Stimulated activated CD8-positive, alpha-beta memory T cell treated with anti-CD3 and anti-CD28 coated beads, Interleukin-12 subunit alpha, Interleukin-12 subunit beta, amount 100 ng/mL, for 4 hours (primary cell): Measurements from ENCODE around the gene PROX1.

Experiments used
- DNase-seq: peaks from one replicate; pipeline ENCODE4 v3.0.0-alpha.2; 2020; ENCODE audit warnings: low read depth

PROX1 gene

DNA sequence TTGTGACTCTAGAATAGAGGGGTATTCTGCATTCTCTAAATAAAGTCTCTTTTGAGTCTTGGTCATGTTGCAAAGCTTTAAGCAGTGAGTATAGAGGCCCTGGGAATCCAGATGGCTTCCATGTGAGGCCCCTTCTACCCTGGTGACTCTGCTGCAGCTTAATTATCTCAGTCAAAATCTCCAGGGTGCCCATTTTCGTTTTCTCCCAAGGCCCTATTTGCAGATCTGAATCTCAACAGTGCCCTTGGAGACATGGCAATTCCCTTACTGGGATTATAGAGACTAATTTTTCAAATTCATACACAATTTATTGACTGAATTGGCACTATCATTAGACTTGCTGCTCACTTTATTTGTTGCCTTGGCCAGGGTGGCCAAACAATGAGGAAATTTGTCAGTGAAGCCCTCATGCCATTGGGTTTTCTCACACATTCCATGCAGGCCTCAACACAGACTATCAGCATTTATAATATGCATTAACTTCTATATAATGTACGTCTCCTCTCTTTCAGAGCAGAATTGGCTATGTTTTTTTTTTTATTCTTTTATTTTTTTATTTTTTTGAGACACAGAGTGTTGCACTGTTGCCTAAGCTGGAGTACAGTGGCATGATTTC, 35.1 kb downstream of the PROX1 start:
- DNase-seq = no peak

DNA sequence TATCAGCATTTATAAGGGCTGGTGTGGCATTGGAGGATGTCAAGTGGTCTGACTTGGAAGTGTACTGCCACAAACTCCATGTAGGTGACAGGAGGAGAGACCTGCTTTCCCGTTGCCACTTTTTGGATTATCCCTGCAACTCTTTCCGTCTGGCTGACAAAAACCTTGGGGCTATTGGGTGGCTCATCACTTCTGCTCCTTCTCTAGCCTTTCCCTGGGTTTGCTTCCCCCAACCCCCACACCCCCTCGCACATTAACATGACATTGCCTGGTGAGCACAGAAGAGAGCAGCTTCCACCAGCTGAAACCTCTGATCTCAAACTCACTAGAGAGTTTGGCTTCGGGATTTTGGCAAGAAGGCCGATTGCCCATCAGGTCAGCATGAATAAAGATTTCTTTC, 39.2 kb downstream of the PROX1 start:
- DNase-seq = no peak

DNA sequence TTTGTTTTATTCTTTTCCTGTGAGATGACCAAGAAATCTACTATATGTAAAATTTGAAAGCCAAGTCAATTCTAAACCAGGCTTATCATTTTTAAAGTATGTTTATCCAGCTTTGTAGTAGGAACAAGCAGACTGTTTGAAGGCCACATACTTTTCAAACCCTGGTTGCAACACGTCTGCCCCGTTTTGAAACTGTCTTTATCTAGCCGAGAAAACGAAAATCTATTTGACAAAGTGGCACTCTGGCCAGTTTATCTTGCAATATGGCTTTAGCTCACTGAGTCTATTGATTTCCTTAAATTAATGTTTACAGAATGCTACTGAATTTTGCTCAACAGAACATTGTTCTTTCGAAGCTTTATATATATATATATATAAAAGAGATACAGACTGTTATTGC, 39.7 kb downstream of the PROX1 start:
- no peak for DNase-seq

DNA sequence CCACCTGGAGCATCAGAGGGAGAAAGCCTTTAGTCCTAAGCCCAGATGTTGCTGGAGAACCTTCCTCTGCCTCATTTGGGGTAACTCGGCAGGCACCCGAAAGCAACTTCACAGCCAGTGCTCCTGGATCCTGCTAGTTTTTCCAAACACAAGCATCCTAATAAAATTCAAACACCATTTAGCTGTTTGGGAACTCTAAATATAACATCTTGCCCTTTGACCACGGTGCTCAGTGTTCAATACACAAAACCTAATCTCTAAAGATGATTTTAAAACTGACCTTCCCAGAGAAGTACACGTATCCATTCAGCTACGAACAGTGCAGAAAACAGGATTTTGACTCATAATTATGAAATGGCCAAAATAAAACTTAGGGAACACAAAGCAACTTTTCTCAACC, 40.3 kb downstream of the PROX1 start:
- no peak for DNase-seq

DNA sequence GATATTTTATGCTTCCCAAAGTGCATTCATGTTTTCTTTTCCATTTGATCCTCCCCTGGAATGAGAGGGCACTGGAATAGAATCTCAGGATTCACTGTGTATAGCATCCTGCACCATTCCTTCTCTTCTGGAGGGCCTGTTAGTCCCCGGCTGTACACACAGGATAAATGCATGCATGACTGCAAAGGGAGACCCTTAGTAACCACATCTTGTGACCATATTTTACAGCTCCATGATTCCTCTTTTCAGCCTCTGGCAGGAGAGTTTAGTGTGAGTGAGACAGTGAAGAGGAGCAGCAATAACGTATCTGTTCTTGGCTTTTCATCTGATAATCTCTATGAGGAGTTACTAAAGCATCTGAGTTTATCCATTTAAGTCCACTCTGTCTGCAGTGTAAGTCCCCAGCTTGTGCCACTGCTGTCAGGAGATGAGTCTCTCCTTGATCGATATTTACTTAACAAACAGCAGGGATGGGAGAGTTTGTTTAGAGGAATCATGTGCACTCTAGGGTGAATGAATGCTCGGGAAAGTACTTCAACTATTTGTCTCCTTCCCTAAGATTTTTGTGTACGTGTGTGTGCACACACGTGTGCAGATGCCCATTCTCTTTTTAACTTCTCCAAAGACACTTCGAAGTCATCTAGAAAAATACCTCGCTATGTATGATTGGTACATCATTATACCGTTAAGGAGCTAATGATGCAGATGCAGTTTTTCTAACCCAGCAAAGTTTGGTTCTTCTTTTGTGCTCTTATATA, 41.1 kb downstream of the PROX1 start:
- DNase-seq = no peak

DNA sequence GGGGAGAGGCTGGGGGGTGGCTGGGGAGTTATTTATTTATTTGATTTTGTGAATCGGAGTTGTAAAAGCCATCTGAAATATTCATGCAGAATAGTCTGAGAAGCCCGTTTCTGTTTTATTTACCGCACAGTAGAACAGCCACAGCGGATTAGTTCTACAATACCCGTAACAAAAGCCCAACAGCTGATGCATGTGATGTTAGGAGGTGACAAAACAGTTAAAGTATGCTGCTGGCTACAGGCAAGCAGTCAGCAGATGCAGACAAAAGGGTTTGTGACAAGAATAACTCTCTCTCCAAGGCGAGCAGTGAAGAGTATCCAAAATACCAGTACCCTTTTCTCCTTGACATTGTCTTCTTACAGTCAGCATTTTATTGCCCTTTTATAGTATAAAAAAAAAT, 42.0 kb downstream of the PROX1 start:
- no peak for DNase-seq

DNA sequence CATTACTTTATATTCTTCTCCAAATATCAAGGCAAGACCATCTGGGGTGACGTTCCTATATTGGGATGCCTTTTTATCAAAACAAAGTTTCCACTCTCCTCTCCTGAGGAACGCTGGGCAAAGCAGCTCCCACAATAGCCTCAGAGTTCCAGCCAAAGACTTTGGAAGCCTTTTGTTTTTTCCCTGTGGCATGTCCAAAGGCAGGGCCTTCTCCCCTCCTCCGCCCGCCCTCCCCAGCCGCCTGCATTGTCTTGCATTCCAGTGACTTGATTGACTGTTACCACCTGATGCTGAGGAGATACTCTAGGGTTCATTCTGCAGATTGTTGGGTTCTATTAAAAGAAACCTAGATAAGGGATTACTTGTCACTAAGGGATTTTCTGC, 43.5 kb downstream of the PROX1 start:
- DNase-seq = no peak

DNA sequence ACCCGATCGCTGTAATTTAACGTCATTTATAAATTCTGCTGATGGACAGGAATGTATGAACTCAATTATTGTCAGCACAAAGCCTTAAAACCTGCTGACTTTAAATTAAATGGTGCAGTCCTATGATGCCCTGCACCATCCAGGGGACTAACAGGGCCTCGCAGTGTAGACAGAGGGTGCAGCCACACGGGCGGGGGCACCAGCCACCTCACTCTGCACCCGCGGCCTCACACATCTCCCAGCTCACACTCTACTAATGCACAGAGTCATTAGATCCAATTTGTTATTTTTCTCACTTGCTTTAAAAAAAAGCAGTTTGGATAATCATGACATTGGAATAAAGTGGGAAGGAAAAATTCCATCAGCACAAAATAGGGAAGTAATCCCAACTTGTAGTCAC, 49.7 kb downstream of the PROX1 start:
- no peak for DNase-seq

DNA sequence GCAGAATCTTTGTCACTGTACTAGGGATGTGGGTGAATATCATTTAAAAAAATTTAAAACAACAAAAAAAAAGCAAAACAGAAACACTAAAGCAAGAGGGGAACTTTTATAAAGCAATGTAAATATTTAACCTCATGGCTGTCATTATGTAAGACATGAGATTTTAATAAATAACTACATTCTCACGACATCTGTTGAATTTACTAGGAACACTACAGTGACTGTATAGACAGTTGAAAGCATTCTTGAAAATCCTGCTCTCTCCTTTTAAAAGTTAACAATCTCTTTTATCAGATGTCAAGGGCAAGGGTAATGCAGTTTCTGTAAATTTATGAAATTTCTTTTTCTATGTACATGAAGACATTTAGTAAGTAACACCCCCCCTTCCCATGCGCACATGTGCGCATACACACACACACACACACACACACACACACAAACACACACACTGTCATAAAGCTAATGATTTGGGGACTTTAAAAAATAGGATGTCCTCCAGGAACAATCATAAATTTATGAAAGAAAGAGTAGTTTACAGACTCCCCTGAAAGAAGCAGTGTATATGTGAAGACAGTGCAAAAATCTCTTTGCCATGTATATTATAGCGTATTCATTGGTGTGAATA, 51.7 kb downstream of the PROX1 start:
- DNase-seq = no peak

DNA sequence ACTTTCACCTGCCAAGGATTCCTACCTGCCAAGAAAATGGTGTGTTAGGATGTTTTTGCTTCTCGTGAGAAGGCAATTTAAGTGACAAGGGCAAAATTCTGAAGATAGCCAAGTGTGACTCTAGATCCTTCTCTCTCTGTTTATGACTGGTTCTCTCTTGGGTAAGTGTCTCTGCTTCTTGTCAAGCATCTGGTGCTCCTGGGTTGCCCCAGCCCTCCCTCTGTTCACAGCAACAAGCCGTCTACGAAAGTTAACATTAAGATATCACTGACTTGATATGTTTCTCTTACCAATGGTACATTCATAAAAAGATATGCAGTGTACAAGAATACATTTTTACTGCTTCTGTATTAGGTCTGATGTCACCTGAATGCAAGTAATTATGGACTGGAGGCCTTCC, 55.4 kb downstream of the PROX1 start:
- DNase-seq = no peak

DNA sequence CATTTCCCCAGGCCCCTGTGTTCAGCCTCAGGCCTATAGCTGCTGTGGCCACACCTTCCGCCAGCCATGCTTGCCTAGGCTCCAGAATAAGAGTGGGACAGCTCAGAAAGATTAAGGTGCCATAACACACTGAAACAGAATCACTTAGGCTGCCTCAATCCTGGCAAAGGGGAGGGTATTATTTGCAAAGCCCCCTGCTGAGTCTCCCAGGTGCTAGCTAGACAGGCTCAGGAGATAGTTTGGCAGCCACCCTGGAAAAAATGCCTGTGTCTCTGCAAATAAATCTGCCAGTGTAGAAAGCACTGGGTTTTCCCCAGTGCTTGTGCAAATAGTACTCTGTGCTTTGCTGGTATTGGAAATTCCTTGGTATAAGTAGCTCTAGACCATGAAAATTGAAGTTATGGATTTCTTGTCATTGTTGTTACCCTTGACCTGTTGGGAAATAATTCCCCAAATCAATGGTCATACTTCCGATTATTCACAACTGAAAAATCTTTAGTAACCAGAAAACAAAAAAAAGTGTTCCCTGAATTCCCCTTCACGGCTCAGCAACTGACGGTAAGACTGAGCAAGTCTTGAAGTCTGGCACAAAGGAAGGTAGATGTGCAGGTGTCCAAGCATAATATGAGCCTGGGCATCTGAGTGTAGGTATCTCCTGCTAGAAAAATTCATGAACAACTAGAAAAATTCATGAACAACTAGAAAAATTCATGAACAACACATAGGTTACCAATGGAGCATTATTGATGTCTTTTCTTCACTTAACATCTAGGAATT, 56.9 kb downstream of the PROX1 start:
- DNase-seq = no peak

DNA sequence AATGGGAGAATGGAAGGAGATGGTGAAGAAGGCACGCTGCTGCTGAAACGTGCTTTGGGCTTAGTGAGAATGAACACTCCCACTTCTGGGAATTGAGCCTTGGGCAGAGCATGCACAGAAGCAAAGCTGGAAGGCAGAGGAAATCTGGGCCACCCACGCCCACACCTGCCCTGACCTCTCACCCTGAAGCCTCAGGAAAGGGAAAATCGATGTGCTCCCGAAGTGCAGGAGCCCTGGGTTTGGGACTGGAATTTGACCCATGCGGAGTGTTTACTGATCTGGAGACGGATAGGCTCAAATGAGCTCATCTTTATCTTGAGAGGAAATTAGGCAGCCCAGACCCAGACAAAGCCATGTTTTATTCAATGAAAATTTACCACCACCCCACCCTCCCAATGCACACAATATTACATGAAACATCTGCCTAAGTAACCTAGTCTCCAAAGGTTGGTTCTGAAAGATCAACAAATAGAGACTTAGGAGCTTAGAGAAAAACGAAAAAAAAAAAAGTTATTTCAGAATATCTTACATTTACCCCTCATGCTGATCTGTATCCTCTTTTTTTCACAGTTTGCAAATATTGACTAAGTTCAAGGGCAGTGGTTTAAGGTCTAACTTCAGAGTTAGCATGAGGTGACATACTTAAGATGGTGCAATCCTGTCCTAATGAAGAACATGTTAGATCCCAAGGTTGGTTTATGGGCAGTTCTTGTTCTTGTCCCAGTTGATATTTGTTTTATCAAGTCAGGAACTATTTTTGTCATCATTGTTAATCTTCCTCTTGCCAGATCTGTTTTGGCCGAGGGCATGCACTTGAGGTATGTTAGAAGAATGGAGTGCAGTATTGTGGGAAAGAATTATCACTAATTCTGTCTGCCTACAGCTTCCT, 63.0 kb downstream of the PROX1 start:
- no peak for DNase-seq

DNA sequence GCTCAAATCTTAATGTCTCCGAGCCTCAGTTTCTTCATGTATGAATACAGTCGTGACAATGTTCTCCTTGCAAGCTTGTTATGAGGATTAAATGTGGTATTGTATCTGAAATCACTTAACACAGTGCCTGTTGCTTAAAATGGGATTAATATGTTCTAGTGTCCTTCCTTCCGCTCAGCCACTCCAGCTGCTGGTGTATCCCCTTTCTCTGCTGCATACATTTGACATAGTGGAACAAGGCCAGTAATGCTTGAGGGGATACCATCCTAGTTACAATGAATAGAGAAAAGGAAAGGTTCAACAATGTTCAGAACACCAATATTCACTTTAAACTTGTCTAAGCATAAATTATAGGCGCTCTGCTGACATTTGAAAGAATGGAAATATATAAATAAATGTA, 64.0 kb downstream of the PROX1 start:
- no peak for DNase-seq

DNA sequence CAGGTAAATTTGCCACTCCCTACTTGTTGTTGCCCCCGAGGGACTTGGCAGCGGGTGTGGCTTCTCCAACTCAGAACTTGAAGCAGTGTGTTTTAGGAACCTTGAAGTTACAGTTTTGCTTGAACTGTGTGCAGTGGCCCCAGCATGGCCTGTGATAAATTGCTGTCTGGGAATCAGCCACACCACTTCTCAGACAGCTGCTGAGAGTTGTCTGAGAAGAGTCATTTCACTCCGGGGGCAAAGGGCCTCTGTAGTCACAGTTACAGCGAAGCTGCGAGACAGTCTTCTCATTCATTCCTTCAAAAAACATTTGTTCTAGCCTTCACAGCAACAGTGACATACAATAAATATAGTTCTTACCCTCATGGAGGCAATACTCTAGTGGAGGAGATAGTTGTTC, 70.3 kb downstream of the PROX1 start:
- no peak for DNase-seq

DNA sequence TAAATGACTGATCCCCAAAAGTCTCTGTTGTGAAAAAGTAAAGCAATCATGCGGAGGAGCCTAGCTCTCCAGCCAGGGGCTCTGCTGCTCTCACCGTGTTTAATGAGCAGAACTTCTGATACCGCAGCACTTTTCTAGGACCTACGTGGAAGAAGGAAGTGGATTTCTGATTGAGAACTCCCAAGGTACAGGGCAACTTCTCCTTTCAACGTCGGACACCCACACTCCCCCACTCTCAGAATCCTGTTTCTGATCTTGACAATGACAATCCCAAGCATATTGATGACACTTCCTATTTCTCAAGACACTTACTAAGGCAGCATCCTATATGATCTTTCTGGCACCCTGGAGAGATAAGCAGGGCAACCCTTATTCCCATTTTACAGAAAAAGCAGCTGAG, 78.4 kb downstream of the PROX1 start:
- no peak for DNase-seq

DNA sequence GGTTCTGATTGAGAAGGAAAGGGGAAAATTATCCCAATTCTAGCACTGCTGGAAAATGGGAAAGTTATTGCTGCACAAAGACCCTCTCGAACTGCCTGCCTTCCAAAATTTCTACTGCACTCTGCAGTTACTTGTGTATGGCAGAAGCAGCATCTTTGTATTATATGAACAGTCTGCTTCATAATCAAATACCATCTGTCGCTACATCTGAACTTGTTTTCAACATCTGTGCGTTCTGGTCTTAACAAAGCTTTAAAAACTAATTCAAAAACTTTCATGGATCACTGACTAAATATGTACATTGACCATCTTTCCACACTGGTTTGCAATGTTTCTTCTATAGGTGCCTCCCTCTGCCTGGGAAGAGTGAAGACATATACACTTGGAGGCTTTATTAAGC, 79.2 kb downstream of the PROX1 start:
- no peak for DNase-seq

DNA sequence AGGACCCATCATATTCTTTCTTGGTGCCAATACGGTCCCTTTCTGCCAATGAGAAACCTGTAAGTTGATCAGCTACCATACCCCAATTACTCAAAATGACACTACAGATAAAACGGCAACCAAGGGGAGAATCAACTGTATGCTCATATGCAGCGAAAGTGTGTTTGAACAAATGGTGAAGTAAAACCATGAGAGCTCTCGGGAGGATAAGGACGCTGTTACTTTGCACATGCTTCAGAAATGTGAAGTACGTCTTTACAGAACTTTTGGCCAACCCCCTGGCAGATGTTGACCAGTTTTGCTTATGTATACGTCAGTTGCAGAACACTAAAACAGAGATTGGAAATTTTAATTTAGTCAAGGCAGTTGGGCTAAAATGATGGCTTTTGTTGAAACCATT, 79.6 kb downstream of the PROX1 start:
- DNase-seq = no peak

DNA sequence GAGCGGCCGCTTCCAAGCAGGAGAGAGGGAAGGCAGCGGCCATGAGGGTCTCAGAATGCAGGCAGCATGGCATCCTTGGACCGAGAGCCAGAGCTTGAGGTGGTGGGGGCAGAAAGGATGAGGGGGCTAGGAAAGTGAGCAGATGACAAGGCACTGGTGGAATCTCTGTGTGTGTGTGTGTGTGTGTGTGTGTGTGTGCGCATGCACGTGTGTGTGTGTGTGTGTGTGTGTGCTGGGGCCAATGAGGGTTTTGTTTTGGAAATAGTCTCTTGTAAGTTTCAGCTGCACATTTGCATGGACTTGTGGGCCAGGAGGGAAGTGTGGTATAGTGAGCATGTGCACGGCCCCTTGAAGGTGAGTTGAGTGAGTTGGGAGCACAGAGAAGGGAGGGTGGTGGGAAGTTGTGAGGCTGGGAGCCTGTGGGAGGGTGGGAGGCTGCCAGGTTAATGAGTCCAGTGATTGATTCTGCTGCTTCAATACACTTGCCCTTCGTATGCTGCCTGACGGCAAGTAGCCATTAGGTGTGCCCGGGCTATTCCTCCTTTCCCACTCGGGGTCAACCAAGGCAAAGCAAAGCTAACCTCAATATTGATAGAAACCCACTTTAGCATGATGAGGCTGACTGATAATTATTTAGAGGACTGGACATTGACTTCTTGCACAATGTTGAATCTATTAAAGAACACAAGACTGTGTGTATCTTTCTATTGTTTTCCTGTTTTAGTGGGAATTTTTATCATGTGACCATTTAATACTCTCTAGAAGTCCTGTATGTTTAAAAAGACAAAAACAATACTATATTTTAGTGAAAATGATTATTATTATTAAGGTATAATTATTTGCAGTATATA, 80.3 kb downstream of the PROX1 start:
- DNase-seq = no peak

DNA sequence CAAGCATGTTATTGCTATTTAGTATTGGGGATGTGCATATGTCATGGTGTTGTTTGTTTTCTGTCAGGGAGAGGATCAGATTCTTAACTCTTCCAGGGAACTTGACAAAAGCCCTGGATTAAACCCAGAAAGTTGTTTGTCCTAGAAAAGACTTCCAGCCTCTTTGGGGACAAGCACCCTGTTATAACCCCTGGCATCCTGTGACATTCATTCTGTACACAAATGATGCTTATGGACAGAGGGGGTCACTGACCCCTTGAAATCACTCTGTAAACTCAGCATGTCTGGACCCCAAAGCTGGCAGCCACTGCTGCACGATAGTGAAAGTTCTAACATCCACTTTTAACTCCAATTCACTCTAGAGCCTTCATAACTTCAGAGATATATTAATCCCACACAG, 81.2 kb downstream of the PROX1 start:
- DNase-seq = no peak

DNA sequence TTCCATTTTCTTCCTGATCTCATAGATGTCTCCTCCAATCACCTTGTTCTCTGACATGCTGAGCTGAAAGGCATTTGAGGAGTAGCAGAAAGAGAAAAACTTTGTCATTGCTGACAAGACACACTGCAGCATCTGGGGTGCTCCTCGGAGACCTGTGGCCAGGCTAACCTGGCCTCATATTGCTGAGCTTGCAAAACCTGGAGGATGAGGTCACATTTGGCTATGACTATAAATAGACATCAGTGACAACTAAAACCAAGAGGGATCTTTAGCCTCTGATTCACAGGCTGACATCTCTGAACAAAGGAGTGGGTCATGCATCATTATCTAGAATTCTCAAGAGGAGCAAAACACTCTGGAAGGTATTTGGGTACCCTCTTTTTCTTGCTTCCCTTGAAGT, 83.7 kb downstream of the PROX1 start:
- no peak for DNase-seq
